ENCODE data around the gene FERMT2. TPM values are rescaled to one million over a fixed set of nuclear protein-coding genes. Genes with fewer than 3 reads are reported as not detected.

The FERMT2 gene
- total RNA-seq, 1 experiment from 2014 or later, result 89.6 TPM

DNA sequence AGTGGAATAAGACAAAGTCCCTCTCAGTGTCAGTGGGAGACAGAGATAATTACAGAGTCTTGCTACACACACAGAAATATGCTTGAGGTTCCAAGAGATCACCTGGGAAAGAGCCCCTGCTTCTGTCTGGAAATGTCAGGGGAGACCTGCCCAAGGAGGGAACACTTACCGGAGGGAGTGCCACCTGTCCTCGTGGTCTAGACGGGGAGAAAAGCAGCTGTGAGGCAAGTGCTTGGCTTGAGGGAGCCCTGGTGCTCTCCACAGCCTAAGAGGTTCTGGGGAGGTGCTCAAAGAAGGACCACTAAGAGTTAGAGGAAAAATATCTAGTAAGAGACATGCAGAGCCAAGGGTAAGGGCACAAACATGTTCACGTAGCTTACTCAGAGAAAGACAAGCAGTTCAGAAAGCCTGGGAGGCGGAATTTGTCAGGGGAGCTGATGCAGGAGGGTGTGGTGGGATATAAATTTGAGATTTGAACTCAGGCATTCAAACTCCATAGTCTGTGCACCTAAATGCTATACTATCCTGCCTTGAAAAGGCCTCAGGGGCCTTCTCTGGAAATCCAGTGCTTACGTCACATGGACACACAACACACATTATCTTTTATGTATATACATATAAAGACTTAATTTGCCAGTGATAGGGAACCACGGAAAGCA, 121.2 kb downstream of the FERMT2 start:
- no peak for DNase-seq (ENCODE audit: low read depth)

GRCh38 chr14:52827426-52827825, 123.4 kb downstream of the FERMT2 start:
- DNase-seq (ENCODE audit: low read depth), result no peak

GRCh38 chr14:52825085-52825484, 125.8 kb downstream of the FERMT2 start:
- no peak for DNase-seq (ENCODE audit: low read depth)

DNA sequence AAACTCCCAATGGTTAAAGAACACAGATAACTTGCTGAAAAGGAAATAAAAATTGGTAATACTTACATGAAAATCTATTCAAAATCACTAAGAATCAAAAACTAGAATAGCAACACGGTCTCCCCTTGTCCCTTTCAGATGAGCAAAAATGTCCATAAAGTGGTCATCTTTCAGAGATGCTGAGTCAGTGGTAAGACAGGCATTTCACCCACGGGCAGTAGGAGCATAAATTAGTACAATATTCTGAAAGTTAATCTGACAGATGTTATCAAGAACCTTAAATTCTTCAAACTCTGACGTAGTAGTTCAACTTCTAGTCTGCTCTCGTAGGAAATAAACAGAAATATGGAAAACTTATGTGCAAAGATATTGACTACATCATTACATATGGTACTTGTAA, 126.4 kb downstream of the FERMT2 start:
- DNase-seq (ENCODE audit: low read depth), result peak; percentile 23

- DNase-seq (ENCODE audit: low read depth), result no peak
These were observed 129.0 kb downstream of the FERMT2 start for GRCh38 chr14:52821805-52822250.

DNA sequence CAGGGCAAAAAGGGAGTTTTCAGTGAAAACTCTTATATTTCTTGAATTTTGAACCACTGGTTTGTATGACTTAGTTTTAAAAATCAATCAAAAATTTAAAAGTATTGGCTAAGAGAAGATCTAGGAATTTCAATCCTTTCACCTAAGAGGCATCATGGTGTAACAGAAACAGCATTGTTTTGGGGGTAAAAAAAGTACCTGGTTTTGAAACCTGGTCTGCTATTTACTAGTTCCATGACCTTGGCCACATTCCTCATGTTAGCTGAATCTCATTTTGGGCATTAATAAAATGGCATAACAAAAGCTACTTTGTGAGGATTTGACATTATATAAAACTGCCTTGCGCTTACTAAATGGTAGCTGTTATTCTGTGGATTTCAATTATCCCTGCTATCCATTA, 142.7 kb downstream of the FERMT2 start:
- no peak for DNase-seq (ENCODE audit: low read depth)

Other genes starting within 250 kb of the FERMT2 start
- 130 and 134 TPM in 2 replicates for gene PSMC6, start 243.8 kb downstream of the FERMT2 start, total RNA-seq (2014; rRNA removed)
- gene STYX, start 220.9 kb downstream of the FERMT2 start, total RNA-seq (2014; rRNA removed), result 20.2 and 20.5 TPM in 2 replicates
- gene GNPNAT1, start 159.4 kb downstream of the FERMT2 start, total RNA-seq (2014; rRNA removed), result 38.1 and 40.2 TPM in 2 replicates
- 13.6 and 15.8 TPM in 2 replicates for gene DDHD1, start 202.3 kb upstream of the FERMT2 start, total RNA-seq (2014; rRNA removed)